ENCODE data around the gene PIRT.

The PIRT gene

DNA sequence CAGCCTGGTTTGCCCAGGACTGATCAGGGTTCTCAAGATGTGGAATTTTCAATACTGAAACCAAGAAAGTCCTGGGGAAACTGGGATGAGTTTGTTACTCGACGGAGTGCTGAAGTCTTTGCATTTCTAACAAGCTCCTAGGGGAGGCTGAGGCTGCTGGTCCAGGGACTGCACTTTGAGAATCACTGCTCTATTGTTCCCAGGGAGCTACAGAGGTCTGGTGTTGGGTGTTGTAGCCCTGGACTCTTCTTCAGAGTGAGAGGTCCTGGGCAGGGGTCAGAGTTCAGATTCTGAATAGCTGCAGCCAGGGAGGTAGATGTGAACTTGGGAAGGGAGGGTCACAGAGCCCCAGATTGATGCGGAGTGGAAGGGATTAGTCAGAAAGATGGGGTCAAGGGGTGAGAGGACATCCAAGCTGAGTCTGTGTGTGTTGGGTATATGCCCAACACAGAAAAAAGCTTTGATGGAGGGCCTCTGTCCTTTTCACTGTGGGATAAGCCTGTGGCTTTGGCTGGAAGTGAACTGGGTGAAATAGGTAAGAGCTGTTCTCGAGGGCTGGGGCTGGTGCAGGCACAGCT, 48.1 kb downstream of the PIRT start:
- no peak for DNase-seq (ENCODE audit: low spot score)

DNA sequence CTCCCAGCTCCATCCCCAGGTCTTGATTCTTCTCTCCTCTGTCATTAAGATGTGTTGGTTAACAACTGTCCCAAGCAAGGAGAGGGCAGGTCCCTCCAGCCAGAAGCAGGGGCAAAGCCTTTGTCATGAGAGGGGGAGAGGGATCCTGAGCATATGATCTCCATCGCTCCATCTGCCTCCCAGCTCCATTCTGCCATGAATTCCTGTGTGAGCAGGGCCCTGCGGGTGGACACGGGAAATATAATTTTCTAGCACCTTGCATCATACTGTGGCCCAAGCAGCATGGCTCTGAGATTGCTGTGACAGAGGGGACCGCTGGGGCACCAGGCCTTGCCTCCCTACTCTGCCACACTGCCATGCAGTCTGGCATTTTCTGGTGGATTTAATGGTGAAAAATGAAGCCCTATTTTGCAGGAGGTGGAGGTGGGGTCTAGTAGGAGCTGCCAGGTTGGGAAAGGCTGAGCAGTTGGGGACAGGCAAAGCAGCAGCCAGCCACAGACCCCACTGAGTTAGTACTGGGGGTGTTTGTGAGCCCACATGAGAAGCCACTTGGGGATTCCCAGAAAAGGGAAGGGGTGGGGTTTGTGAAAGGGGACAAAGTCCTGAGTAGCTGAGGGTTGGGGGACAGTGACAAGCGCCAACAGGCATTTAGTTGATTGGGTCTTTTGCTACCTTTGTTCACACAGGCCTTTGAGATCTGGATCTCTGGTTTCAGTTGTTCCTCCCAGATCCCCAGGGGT, 50.4 kb downstream of the PIRT start:
- DNase-seq (ENCODE audit: low spot score) = no peak

DNA sequence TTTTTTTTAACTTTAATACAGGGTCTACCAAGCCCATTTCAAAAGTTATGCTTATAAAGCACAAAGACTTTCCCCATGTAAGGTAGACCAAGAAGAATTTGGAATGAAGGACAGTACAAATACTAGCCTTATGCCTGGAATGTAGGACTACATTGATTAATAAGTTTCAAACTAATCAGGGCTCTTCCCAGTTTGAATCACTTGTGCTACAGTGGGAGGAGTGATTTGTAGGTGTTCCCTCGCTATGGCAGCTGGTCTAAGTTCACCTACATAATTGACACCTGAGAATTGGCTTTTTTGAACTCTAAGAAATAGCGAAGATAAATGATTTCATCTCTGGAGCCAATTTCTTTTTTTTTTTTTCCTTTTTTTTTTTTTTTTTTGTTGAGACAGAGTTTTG, 52.6 kb downstream of the PIRT start:
- DNase-seq (ENCODE audit: low spot score) = no peak

DNA sequence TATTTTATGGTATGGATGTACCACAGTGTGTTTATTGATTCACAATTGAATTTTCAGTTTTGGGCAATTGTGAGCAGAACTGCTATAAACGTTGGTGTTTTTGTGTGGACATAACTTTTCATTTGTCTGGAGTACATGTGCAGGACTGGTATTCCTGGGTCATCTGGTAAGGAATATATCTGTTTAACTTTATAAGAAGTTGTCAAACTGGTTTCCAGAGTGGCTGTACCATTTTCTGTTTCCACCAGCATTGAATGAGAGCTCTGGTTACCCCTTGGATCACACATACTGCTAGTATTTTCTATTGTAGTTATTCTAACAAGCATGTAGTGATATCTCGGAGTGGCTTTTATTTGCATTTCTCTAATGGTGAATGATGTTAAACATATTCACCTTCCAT, 58.3 kb downstream of the PIRT start:
- DNase-seq (ENCODE audit: low spot score) = no peak

DNA sequence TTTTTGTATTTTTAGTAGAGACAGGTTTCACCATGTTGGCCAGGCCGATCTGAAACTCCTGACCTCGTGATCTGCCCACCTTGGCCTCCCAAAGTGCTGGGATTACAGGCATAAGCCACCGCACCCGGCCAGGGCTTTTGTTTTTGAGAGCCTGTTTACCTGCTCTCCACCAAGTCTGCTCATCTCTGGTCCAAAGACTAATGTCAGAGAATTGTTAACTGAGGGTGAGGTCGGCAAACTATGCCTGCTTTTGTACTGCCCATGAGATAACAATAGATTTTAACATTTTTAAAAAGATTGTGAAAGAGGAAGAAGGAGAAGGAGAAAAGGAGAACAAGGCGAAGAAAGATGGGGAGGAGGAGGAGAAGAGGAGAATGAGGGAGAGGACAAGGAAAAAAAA, 60.0 kb downstream of the PIRT start:
- DNase-seq (ENCODE audit: low spot score) = no peak

DNA sequence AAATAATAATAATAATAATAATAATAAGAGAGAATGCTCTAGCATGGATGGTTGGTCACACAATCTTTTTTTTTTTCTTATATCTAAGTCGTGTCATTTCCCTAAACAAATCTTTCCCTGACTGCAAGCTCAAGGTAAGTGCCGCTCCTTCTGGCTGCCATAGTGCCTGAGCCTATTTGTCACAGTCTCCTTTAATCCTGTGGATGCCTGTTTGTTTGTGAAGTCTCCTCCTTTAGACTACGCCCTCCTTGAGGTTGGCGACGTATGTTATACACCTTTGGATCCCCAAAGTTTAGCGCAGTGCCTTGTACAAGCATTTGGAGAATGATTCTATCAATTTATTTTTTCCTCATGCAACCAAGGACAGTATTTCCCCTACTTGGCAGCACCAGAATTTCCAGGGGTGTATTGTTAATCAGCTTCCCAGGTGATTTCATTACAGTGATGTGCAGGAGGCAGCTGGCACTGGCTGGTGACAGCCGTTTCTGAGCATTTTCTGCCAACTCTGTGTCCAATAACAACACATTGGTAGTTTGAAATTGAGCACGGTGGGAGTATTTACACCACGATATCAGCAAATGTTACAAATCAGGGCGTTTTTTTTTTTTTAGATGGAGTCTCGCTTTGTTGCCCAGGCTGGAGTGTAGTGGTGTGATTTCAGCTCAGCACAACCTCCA, 60.6 kb downstream of the PIRT start:
- no peak for DNase-seq (ENCODE audit: low spot score)

DNA sequence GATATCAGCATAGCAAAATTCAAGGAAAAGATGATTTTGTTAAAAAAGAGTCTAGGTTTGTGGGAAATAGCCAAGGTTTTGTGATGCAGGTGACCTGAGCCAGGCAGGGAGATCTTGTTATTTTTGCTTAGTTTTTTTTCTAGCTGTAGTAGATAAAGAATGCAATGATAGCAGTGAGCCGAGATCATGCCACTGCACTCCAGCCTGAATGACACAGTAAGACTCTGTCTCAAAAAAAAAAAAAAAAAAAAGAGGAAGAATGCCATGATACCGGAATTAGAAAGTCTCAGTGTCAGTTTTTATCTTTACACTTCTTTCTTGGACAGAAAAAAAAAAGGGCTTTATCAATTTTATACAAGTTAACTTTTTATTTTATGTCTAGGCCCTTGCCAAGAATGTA, 61.5 kb downstream of the PIRT start:
- DNase-seq (ENCODE audit: low spot score) = no peak

DNA sequence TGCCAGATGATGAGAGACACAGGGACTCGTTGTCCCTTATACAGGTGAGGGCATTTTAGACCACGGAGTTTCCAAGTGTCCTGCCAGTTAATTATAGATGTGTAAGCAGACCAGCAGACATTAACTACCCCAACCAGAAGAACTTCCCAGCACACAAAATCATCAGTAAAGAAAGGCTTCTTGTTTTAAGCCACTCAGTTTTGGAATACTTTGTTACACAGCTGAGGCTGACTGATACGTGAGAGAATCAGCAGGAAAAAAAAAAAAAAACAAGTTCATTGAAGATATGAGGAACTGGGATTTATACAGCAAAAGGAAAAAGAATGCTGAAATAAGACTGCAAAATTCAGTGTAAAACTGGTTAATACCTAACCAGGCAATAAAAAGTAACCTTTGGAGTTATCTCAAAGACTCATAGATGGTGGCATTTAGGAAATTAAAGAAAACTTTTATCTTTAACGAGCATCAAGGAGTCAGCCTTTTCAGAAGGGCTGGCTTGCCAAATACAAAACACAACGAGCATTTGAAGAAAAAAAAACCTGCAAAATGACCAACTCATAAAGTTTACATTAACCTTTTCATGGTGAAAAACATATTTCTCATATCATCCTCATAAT, 62.0 kb downstream of the PIRT start:
- DNase-seq (ENCODE audit: low spot score) = no peak

DNA sequence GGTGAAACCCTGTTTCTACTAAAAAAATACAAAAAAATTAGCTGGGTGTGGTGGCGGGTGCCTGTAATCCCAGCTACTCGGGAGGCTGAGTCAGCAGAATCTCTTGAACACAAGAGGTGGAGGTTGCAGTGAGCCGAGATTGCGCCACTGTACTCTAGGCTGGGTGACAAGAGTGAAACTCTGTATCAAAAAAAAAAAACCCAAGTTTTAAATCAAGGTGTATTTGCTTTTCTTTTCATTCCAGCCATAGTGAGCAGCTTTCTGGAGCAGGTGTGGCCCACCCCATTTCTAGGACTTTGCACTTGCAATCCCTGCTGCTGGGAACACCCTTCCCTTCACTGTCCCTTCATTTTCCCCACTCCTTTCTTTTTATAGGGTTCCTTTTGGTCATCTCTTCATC, 62.8 kb downstream of the PIRT start:
- DNase-seq (ENCODE audit: low spot score) = no peak

DNA sequence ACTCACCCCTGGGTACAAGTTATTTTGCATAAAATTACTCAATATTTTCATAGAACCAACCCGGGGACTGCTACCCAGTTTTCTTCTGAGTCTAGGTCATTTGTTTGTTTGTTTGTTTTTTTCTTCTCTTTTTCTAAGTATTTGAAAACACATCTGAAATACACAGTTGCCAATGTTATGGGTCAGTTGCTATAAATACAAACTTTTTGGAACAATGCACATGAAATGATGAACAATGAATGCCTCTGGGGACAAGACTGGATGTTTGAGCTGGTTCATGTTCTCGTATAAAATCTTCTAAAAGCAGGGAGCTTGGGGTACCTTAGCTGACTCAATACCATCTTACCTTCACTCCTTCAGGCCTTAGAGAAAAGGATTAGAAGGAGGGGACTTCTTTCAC, 64.5 kb downstream of the PIRT start:
- no peak for DNase-seq (ENCODE audit: low spot score)

Data from germinal center (tissue), 1 donor.